ENCODE measurements around the gene GJB3.

The GJB3 gene

GRCh38 chr1:34750610-34751009, 30.4 kb upstream of the GJB3 start:
- Histone ChIP-seq H3K36me3 (ENCODE audit: insufficient read depth, low read length) (no peaks in the 10 kb centered on the region), H3K9me3 (ENCODE audit: insufficient read depth, low read length, severe bottlenecking) (no peaks in the 10 kb centered on the region), H3K9ac (ENCODE audit: low read depth, low read length) (no peak overlapping the region), H3K4me3 (ENCODE audit: low read depth in 1 of 2, low read length in 2 of 2) (no peak overlapping the region), H3K27ac (ENCODE audit: low read length) (no peak overlapping the region), H3K27me3 (ENCODE audit: insufficient read depth, low read length, poor library complexity) (peaks cover 11% of the 10 kb centered on the region), H2AFZ (ENCODE audit: low read depth, low read length) (no peak overlapping the region), H3K4me2 (ENCODE audit: insufficient read depth, low read length) (no peak overlapping the region), H3K79me2 (ENCODE audit: insufficient read depth, low read length) (no peaks in the 10 kb centered on the region), H4K20me1 (ENCODE audit: insufficient read depth, low read length) (no peaks in the 10 kb centered on the region; the same call in 1 of the 2 replicates), H3K4me1 (ENCODE audit: insufficient read depth, low read length) (no peaks in the 10 kb centered on the region)
- ATAC-seq (ENCODE audit: insufficient read depth, low read depth) (no peak), DNase-seq (no peak)
- TF ChIP-seq EZH2 (IDR thresholded peaks at IDR 0.05; ENCODE audit: borderline replicate concordance, low read depth, low read length, severe bottlenecking), result no peak
- TF ChIP-seq CTCF (IDR thresholded peaks at IDR 0.05; ENCODE audit: borderline replicate concordance, extremely low read depth, low read length, poor library complexity, severe bottlenecking), result no peak

GRCh38 chr1:34753163-34753562, 27.9 kb upstream of the GJB3 start:
- DNase-seq, result no peak
- no peak overlapping the region for H2AFZ ChIP-seq (ENCODE audit: low read depth, low read length)
- H3K4me1 ChIP-seq (ENCODE audit: insufficient read depth, low read length), result no peaks in the 10 kb centered on the region
- no peak for TF ChIP-seq EZH2 (IDR thresholded peaks at IDR 0.05; ENCODE audit: borderline replicate concordance, low read depth, low read length, severe bottlenecking)
- no peaks in the 10 kb centered on the region; the same call in 1 of the 2 replicates for H4K20me1 ChIP-seq (ENCODE audit: insufficient read depth, low read length)
- H3K27me3 ChIP-seq (ENCODE audit: insufficient read depth, low read length, poor library complexity), result peaks cover 11% of the 10 kb centered on the region
- H3K9me3 ChIP-seq (ENCODE audit: insufficient read depth, low read length, severe bottlenecking), result no peaks in the 10 kb centered on the region
- H3K79me2 ChIP-seq (ENCODE audit: insufficient read depth, low read length), result no peaks in the 10 kb centered on the region
- no peak overlapping the region for H3K27ac ChIP-seq (ENCODE audit: low read length)
- H3K4me2 ChIP-seq (ENCODE audit: insufficient read depth, low read length), result no peak overlapping the region
- no peaks in the 10 kb centered on the region for H3K36me3 ChIP-seq (ENCODE audit: insufficient read depth, low read length)
- no peak for ATAC-seq (ENCODE audit: insufficient read depth, low read depth)
- H3K9ac ChIP-seq (ENCODE audit: low read depth, low read length), result no peak overlapping the region
- H3K4me3 ChIP-seq (ENCODE audit: low read depth in 1 of 2, low read length in 2 of 2), result no peak overlapping the region

GRCh38 chr1:34754964-34755637, 25.9 kb upstream of the GJB3 start, which contains the start of gene GJB5:
Gene GJB5, plus strand, starts transcription at chr1:34755047. Its CDS starts 2,284 bp downstream, at chr1:34757331.
- ATAC-seq (ENCODE audit: insufficient read depth, low read depth), result no peak
- no peak for DNase-seq
- Histone ChIP-seq H3K9ac (ENCODE audit: low read depth, low read length) (no peak within 1 kb of the TSS), H3K4me1 (ENCODE audit: insufficient read depth, low read length) (no peaks in the 10 kb centered on the region), H3K27ac (ENCODE audit: low read length) (no peak within 1 kb of the TSS), H3K79me2 (ENCODE audit: insufficient read depth, low read length) (no peaks in the 10 kb centered on the region), H3K4me2 (ENCODE audit: insufficient read depth, low read length) (no peak within 1 kb of the TSS), H2AFZ (ENCODE audit: low read depth, low read length) (no peak within 1 kb of the TSS), H3K27me3 (ENCODE audit: insufficient read depth, low read length, poor library complexity) (peaks cover 9% of the 10 kb centered on the region), H3K36me3 (ENCODE audit: insufficient read depth, low read length) (no peaks in the 10 kb centered on the region), H3K4me3 (ENCODE audit: low read depth in 1 of 2, low read length in 2 of 2) (no peak within 1 kb of the TSS), H3K9me3 (ENCODE audit: insufficient read depth, low read length, severe bottlenecking) (no peaks in the 10 kb centered on the region), H4K20me1 (ENCODE audit: insufficient read depth, low read length) (no peaks in the 10 kb centered on the region)
- no peak for TF ChIP-seq EZH2 (IDR thresholded peaks at IDR 0.05; ENCODE audit: borderline replicate concordance, low read depth, low read length, severe bottlenecking)
- no peak for TF ChIP-seq CTCF (IDR thresholded peaks at IDR 0.05; ENCODE audit: borderline replicate concordance, extremely low read depth, low read length, poor library complexity, severe bottlenecking)

GRCh38 chr1:34755961-34756360, 25.1 kb upstream of the GJB3 start:
- H3K4me1 ChIP-seq (ENCODE audit: insufficient read depth, low read length), result no peaks in the 10 kb centered on the region
- H3K9me3 ChIP-seq (ENCODE audit: insufficient read depth, low read length, severe bottlenecking), result no peaks in the 10 kb centered on the region
- H3K9ac ChIP-seq (ENCODE audit: low read depth, low read length), result no peak overlapping the region
- no peaks in the 10 kb centered on the region for H3K79me2 ChIP-seq (ENCODE audit: insufficient read depth, low read length)
- no peak for TF ChIP-seq EZH2 (IDR thresholded peaks at IDR 0.05; ENCODE audit: borderline replicate concordance, low read depth, low read length, severe bottlenecking)
- TF ChIP-seq CTCF (IDR thresholded peaks at IDR 0.05; ENCODE audit: borderline replicate concordance, extremely low read depth, low read length, poor library complexity, severe bottlenecking), result no peak
- H2AFZ ChIP-seq (ENCODE audit: low read depth, low read length), result no peak overlapping the region
- H3K4me2 ChIP-seq (ENCODE audit: insufficient read depth, low read length), result no peak overlapping the region
- H3K36me3 ChIP-seq (ENCODE audit: insufficient read depth, low read length), result no peaks in the 10 kb centered on the region
- ATAC-seq (ENCODE audit: insufficient read depth, low read depth), result no peak
- no peak overlapping the region for H3K27ac ChIP-seq (ENCODE audit: low read length)
- no peak for DNase-seq
- H3K27me3 ChIP-seq (ENCODE audit: insufficient read depth, low read length, poor library complexity), result peaks cover 4% of the 10 kb centered on the region
- H4K20me1 ChIP-seq (ENCODE audit: insufficient read depth, low read length), result no peaks in the 10 kb centered on the region
- no peak overlapping the region for H3K4me3 ChIP-seq (ENCODE audit: low read depth in 1 of 2, low read length in 2 of 2)

Measured in DND-41 (cell line).